NCI-H1436 treated with DMSO at 0.1 percent for 48 hours (cell line): Measurements from ENCODE around the gene MTCH2.
"Not testable (repeated sequence)": the region's sequence is repeated elsewhere in the genome, so short reads cannot be mapped to it uniquely, and the experiment has no call there.

Experiments used
- DNase-seq: peaks from one replicate; lab custom pipeline; 2025; lab: John Stamatoyannopoulos, UW

Gene MTCH2

DNA sequence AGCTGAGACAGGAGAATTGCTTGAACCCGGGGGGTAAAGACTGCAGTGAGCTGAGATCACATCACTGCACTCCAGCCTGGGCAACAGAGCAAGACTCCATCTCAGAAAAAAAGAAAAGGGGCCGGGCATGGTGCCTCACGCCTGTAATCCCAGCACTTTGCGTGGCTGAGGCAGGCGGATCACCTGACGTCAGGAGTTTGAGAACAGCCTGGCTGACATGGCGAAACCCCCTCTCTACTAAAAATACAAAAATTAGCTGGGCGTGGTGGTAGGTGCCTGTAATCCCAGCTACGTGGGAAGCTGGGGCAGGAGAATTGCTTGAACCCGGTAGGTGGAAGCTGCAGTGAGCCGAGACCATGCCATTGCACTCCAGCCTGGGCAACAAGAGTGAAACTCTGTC lies 6.0 kb downstream of the MTCH2 start:
- not testable (repeated sequence) for DNase-seq

DNA sequence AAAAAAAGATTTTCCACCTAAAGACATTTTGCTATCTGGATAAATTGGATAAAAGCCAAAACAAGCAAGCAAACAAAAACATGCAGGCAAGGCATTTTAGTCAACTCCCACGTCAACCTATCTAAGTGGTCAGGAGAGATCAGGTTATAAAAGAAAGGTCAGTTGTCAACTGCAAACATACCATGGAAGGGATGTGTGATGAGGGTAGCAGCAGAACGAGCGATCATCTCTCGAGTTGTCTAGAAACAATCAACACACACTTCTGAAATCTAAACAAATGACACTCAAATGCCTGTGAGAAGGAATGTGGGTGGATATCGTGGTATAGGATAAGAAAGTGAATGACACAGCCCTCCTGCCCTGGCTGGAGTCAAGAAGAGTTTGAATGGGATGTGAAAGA lies 10.9 kb downstream of the MTCH2 start:
- no peak for DNase-seq

DNA sequence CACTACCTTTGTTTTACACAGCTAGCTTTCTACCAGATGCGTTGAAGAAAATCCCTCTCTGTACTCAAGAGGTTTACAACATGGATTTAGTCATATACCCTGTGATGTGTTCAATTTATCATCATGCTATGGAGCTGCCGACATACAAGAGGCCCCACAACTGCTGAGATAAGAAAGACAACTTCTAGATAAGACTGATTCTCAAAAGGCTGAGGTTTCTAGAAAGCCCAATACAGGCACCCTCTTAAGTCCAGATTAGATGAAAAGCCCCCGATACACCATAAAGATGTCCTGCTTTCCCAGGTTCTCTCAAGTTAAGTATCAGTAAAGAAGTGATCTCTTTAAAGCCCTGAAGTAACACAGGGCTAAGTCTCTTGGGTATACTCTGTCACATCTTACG lies 14.3 kb downstream of the MTCH2 start:
- no peak for DNase-seq

DNA sequence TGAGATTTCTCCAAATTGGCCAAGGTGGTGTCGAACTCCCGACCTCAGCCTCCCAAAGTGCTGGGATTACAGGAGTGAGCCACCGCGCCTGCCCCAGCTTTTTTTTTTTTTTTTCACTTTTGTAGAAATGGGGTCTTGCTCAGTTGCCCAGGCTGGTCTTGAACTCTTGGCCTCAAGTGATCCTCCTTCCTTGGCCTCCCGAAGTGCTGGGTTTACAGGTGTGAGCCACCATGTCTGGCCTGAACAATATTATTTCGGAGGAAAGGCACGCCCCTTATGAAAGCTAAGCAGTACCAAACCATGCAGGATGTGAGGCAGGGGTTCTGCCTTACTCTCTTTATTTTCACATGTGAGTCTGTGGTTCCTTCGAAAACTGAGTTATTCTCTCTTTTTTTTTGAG lies 16.1 kb downstream of the MTCH2 start:
- no peak for DNase-seq

DNA sequence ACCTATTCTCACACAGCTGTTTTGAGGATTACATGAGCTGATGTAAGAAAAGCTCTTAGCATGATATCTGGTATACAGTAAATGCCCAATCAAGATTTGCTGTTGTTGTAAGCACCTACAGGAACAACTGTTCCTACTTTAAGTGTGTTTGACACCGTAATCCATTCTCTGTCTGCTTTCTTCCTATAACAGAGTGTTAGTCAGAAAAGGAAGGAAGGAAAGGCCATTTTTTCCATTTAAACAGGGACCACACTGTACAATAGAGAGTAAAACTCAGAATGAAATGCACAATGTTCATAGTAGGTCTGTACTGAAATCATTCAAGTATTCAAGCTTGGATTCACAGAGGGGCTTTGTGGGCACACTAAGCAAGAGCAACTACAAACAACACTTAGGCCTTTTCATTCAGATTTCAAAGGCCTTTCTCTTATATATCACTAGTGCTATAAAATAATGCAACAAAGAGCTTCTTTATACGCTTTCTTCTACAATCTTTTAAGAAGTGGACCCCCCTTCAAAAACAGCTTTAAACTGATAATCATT lies 21.5 kb downstream of the MTCH2 start:
- DNase-seq = no peak

DNA sequence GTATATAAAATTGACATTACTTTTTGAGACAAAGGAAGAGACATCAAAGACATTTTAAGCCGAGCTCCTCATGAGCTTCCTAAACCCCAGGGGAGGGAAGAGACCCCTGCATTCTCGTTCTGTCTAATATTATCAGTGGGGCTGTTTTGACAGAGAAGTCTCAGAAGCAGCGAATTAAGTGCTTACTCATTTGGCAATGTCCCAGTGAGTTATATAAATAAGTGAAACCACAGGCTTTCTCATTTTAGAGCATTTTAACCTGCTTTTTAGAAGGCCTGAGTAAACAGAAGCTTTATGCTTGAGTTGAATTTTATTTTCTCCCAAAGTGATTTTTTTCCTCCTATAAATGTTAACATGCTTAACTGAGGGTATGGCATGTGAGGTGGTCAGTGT lies 24.9 kb downstream of the MTCH2 start:
- no peak for DNase-seq

DNA sequence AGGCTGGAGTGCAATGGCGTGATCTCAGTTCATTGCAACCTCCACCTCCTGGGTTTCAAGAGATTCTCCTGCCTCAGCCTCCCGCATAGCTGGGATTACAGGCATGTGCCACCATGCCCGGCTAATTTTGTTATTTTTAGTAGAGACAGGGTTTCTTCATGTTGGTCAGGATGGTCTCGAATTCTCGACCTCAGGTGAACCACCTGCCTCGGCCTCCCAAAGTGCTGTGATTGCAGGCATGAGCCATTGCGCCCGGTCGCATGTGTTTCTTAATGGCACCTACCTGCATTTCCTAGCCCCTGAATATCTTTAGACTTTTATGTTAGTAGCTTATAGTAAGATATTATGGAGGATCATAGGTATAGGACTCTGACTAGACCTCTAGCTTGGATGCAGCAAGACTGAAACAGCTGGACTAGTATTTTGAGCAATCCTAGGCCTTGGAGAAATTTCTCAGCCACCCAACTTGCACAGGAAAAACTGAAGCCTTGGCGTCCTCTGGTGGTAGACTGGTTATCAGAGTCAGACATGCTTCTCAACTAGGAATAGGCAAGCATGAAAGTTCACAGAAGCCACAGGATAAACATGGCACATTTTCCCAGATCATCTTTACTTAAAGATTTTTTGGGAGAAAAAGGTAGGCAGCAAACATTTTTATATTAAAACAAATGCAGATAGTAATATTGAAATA lies 25.5 kb downstream of the MTCH2 start:
- no peak for DNase-seq

DNA sequence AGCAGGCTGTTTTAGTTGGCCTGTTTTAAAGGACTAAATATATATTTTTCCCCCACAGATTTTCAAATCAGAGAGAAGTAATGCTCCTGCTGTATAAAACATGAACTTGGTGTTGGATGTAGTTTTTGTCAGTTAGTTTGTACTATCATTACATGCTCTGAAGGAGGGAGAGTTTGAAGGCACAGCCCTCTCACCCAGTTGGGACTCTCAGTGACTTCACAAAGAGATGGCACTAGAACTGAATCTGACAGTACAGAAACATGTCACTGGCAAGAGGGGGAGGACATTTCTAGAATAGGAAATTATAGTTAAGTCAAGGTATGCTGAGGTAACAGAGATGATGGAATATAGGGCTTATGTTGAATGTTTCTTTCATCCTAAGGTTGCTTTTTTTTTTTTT lies 27.1 kb downstream of the MTCH2 start:
- DNase-seq = no peak

DNA sequence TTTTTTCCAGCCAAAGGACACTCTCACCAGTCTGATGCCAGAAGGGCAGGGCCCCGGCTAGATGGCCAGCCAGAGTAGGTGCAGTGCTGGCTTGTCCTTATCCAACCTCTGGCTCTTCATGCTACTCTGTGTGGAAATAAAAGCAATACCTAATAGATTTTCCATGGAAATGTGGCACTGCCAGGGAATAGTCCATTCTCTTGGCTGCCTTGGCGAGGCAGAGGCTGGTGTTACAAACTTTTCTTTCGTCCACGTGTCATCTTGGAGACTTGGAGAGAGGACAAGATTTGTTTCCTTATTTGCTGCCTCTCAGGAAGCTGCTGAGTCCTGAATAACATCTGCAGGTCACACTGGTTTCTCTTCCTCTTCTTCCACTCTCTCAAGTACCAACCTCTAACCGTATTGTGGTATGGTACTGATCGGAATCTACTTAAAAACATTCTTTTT lies 31.0 kb downstream of the MTCH2 start:
- no peak for DNase-seq

DNA sequence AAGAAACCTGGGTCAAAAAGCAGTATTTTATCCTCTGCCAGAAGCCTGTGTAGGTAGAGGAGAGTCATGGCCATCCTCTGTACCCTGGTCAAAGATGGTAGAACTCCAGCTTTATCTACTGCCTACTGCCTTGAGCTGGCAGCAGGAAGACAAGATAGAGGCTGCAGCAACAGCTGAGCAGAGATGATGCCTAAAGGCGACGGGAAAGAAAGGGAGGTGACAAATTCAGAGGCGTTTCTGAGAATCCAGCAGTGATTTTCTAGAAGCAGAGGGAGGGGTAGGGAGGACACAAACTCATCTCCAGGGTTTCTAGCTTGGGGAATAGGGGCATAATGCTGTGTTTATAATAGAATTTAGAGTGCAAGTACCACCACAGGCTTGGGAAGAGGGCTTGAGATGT lies 32.7 kb downstream of the MTCH2 start:
- no peak for DNase-seq

DNA sequence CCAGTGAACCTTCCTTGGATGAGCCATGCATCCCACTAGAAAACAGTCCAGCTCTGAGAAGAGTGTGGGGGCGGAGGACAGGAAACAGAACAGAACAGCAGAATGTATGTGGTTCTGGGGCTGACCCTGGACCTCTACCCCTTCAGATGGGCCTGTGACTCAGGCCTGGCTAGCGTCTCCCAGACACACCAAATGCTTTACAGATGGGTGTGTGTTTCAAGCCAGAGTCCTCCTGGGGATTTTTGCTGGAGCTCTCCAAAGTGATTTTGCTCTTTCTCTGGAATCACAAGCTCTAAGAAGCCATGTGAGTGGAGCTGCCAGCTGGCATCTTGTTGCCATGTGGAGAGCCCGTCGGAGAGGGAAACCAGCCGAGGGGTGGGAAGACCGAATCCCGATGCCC lies 35.0 kb downstream of the MTCH2 start:
- no peak for DNase-seq

DNA sequence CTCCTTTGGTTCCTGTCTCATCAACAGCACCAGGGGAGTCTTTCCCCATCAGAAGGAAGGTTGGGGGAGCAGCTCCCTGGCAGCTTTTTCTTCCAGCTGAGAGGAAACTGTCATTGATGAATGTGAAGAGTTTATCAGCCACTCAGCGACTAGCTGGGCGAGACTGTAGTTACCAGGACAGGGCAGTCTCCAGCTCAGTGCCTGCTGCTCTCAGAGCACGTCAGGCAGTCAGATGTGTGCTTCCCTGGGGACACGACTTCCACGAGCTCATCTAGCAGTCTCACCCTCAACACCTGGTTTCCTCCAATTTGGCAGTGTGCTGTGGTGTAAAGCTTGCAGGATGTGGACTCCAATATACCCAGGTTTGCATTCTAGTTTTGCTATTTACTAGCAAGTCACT lies 35.6 kb downstream of the MTCH2 start:
- DNase-seq = no peak

DNA sequence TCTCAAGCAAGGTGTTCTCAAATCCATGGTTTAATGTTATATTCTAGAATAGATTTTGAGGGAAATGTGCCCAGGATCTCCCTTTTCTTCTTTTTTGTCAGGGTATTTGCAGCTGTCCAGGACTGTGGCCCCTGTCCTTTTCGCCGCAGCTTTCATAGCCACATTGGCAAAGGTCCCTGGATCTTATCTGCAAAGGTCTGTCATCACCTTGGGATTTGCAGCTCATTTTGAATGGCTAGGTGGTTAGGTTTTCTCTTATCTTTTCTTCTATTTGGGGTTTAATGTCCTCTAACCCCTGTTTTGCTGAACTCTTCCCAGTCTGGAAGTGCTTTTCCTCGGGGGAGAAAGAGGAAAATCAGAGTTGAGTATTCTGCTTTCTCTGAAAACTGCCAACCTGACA lies 36.4 kb downstream of the MTCH2 start:
- DNase-seq = no peak

DNA sequence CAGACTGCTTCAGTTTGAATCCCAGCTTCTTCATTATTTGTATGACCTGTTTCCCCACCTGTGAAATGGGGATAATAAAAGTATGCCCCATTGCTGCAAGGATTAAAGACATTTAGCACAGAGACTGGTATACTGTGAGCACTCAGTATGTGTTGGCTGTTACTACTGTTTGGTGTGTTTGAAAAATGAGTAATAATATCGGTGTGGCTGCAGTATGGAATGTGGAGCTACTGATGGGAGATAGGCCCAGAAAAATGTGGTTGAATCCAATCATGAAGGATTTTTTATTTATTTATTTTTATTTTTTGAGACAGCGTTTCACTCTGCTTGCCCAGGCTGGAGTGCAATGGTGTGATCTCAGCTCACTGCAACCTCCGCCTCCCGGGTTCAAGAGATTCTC lies 39.1 kb downstream of the MTCH2 start:
- no peak for DNase-seq

DNA sequence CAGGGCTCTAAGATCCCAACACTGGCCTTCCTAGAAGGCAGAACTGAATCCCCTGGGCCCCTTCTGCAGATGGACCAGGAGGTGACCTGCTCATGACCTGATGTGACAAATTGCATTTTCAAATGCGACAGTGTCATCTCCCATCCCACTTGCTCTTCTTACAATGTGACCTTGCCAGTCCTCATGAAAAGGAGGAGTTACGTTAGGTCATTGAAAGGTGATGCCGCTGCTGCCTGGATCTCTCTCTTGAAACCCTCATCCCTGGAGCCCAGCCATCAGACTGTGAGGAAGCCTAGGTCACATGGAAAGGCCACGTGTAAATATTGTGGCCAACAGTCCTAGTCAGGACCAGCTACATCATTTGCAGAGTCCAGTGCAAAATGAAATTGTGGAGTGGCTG lies 42.5 kb downstream of the MTCH2 start:
- DNase-seq = no peak

DNA sequence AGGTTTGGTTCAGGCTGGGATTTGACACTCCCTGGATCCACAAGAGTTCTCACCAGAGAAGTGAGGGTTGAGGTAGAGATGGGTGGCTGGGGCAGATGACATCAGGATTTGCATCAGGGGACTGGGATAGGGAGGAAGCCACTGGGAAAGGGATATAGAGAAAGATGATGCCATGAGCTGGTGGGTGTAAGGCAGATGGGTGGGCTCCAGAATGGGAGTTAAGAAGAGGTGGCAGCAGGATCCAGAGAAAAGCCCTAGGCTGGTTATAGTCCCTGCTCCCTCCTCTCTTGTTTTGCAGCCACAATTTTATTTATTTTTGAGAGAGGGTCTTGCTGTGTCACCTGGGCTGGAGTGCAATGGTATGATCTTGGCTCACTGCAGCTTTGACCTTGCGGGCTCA lies 46.4 kb downstream of the MTCH2 start:
- DNase-seq = no peak

DNA sequence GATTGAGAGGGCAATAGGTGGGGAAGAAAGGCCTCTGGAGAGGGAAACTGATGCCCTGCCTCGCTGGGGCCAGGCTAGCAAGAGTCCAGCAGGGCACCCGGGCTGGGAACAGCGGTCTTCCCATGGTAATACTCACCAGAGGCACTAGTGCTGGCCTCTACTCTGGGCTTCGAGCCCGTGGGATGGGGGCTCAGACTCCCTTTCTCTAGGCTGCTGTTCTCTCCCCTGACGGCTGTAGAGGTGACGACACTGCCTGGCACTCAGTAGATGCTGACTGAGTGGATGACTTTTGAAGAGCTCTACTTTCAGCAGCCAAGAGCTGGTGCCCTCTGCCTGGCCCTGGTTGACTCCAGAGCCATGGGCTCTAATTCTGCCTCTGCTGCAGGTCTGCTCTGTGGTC lies 47.3 kb downstream of the MTCH2 start:
- DNase-seq = no peak

DNA sequence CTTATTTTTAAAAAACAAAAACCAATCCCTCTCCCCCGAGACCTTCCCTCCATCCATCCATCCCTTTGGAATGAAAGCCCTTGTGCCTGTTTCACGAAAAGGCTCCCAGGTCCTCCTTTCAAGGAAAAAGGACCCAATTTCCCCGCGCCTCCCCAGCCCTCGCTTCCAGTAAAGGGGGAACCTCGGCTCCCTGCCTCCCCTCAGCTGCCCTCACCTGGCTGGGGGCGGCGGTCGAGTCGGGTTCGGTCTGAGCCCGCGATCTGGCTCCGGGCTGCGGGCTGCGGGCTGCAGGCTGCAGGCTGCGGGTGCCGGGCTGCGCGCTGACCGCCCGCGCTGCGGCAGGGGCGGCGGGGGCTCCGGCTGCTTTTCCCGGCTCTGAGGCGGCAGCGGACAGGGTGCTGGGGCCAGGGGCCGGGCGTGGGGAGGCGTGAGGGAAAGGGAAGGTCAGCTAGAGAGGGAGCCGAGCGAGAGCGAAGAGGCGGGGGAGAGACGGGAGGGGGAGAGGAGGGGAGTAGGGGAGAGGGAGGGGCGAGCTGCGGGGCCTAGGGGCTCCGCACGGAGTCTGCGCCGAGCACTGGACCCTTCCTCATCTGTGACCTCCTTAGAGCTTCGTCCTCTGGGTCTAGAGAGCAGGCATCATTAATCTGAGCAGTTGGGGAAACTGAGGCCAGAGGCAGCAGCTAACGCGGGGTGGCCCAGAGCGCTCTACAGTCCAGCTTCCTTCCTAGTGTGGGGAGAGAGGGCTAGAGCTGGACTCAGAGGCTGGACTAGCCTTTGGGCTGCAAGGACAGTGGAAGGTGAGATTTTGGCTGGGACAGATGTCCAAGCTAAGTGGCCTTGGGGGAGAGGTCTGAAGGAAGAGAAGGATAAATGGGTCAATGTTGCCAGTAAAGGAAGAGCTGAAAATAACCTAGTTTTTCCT lies 48.2 kb downstream of the MTCH2 start, which contains the start of gene C1QTNF4:
TSS of gene C1QTNF4 (minus strand) at position 478 of the 922 bp plus-strand sequence. CDS start 3,601 bp downstream, outside the sequence.
- no peak for DNase-seq

DNA sequence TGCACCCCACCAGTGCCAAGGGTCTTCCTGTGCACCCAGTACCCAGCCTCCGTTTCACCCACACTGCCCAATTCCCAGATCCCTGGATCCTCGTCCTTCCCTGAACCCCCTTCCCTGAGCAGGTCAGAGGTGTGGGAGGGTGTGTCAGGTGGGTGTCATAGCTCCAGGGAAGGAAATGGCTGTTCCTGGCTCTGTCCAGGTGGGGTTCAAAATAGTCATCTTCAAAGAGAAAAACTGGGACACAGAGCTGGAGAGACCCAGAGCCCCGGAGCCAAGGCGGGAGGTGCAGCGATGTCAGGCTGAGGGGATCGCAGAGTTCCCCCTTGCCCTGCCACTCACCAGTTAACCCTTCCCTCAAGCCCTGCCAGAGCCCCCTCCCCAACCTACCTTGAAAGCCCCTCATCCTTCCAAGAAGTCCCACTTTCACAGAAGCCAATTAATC lies 48.8 kb downstream of the MTCH2 start:
- DNase-seq = no peak

DNA sequence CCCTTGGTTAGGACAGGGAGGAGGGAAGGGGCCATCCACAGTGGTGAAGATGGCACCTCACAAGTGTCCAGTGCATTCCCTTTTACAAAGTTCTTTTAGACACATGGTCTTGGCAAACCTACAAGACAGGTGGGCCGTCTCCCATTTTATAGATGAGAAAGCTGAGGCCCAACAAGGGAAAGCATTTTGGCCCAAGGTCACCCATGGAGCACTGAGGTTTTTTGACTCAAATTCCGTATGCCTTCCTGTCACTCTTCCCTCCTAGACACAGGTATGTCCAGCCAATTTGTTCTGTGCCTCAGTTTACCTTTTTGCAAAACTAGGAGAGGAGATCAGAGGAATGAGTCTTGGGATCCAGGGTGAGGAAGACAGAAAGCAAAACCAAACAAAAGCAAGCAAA lies 49.4 kb downstream of the MTCH2 start:
- DNase-seq = no peak

DNA sequence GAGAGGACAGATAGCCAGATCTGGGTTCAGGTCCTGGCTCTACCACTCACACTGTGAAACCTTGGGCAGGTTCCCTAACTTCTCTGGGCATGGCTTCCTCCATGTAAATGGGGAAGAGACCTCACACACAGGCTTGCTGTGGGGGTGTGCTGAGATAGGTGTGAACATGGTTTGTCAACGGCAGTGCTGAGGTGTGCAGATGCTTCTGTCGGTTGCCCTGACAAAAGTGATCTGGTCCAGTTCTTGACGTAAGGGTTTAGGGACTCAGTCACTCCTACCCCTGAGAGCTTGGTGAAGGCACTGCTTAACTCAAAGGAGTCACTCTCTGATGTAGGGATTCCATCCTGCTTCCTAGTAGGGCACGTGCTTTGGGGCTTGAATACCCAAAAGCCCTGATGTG lies 50.1 kb downstream of the MTCH2 start:
- DNase-seq = no peak

DNA sequence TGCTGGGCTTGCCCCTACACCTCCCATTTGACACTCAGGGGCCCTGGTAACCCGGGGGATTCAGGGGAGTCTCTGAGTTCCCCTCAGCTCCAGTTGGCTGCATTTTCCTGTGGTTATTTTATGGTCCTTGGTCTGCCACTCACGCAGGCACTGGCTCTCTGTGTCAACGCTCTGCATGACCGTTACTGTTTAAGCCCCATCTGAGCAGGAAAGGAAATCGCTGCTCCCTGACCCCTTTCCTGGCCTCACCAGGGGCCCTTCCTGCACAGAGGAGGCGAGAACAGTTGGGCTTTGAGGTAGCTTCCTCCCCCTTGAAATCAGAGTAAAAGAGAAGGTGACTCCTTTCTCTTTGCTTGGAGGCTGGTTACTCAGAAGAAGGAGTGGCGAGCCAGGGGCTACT lies 50.6 kb downstream of the MTCH2 start:
- DNase-seq = no peak
